ENCODE measurements around the gene STPG3. TPM values are rescaled to one million over a fixed set of nuclear protein-coding genes. Genes with fewer than 3 reads are reported as not detected.

The STPG3 gene
- total and polyA plus RNA-seq, 9 of the 15 experiments (the other 6 are each of a cell fraction or from before 2014, with no cell fraction given), result not detected

DNA sequence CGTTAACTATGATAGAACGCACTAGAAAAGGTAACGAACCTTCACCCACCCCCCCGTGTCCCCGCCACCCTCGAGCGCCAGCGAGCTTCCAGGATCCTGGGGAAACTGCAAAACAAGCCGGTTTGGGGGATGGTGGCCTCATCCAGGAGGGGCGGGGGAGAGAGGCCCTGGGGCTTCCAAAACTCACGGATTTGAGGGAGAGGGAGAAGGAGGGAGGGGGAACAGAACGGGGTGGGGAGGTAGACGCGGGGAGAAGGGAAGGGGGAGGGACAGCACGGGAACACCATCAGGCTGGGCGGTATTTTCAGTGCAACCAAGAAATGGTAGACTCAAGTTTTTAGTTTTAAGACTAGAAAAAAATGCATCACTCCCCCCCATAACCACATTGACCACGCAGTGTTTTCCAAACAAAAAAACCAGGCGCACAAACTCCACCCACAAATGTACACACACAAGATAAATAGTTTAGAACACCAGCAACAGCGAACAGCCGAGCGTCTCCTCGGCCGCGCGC is 49.5 kb downstream of the STPG3 start:
- Histone ChIP-seq H3K4me3 (peak overlapping the region; percentile 90), H3K9me1 (ENCODE audit: control insufficient read depth, insufficient read depth, low read length) (peaks cover 6% of the 10 kb centered on the region), H3K4me1 (replicated peaks in 1 of 2; ENCODE audit: control insufficient read depth in 2 of 2, insufficient read depth in 2 of 2, low read length in 2 of 2) (peaks cover 37 to 82% of the 10 kb centered on the region in 2 experiments), H3K4me2 (ENCODE audit: insufficient read depth, low read length) (peak overlapping the region; percentile 82), H3K9ac (ENCODE audit: insufficient read depth in 1 of 2, low read depth in 2 of 2, low read length in 2 of 2) (peak overlapping the region; percentile 81 to 98), H4K20me1 (replicated peaks; ENCODE audit: control insufficient read depth, insufficient read depth, low read length) (peaks cover 13% of the 10 kb centered on the region), H2AFZ (ENCODE audit: low read depth, low read length) (0 out of 2 replicates have a peak overlapping the region, but pooled peaks have one; percentile 33), H3K36me3 (ENCODE audit: control insufficient read depth, insufficient read depth, low read length) (peaks cover 8% of the 10 kb centered on the region; the same call in 1 of the 3 replicates), H3K27ac (ENCODE audit: extremely low read depth, low read depth, low read length) (peak overlapping the region; percentile 88), H3K27me3 (ENCODE audit: control insufficient read depth in 2 of 2, insufficient read depth in 2 of 2, low read length in 2 of 2) (no peaks in the 10 kb centered on the region), H3K9me3 (replicated peaks; ENCODE audit: control insufficient read depth, insufficient read depth, low read depth, low read length) (no peaks in the 10 kb centered on the region), H3K79me2 (ENCODE audit: control insufficient read depth, insufficient read depth, low read length) (peaks cover 28% of the 10 kb centered on the region)
- DNase-seq (ENCODE audit: extremely low read depth in 1 of 4, low spot score in 3 of 4) (peak; percentile 52 to 75 (median 56)), FAIRE-seq (peak; percentile 73), ATAC-seq (peak; percentile 23)
- BruUV-seq (replicated peaks), result no TSS peak
- ChIA-PET POLR2A (interaction anchor here (0.6 kb wide), 1 partner anchor 10 kb away, joined by 3 read pairs; no protein-coding TSS in a partner anchor), CTCF (ENCODE audit: low intra/inter-chr PET ratio) (no interaction called here)
- in situ Hi-C loops (cut with MboI), result no loop called here
- under 1% methylated on average over 19 of the region's 25 CpGs for WGBS (ENCODE audit: insufficient coverage, low coverage, missing lambda C conversion rate)
- intact Hi-C loops (cut with micrococcal nuclease), result loop anchor here (5.0 to 10.0 kb wide), 4 partner anchors 58 to 232 kb away; partner anchors contain the start of genes EXD3, NOXA1 and TUBB4B
- no peak for TF ChIP-seq C11orf30 (IDR thresholded peaks at IDR 0.05; ENCODE audit: low read depth)
- TF ChIP-seq RCOR1 (IDR thresholded peaks at IDR 0.05; ENCODE audit: borderline replicate concordance in 1 of 2, low read depth in 2 of 2, low read length in 2 of 2), result peak in 1 of 2 experiments; percentile 14; a peak in 1 of 4 replicates
- TF ChIP-seq GATAD2A (IDR thresholded peaks at IDR 0.05), result no peak
- no peak for TF ChIP-seq ZNF239 (CRISPR knock-in tag; IDR thresholded peaks at IDR 0.05)
- TF ChIP-seq, protein P1, sequence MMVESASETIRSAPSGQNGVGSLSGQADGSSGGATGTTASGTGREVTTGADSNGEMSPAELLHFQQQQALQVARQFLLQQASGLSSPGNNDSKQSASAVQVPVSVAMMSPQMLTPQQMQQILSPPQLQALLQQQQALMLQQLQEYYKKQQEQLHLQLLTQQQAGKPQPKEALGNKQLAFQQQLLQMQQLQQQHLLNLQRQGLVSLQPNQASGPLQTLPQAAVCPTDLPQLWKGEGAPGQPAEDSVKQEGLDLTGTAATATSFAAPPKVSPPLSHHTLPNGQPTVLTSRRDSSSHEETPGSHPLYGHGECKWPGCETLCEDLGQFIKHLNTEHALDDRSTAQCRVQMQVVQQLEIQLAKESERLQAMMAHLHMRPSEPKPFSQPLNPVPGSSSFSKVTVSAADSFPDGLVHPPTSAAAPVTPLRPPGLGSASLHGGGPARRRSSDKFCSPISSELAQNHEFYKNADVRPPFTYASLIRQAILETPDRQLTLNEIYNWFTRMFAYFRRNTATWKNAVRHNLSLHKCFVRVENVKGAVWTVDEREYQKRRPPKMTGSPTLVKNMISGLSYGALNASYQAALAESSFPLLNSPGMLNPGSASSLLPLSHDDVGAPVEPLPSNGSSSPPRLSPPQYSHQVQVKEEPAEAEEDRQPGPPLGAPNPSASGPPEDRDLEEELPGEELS (CRISPR knock-in tag; IDR thresholded peaks at IDR 0.05; ENCODE audit: borderline replicate concordance), result 0 out of 2 replicates have a peak, but pooled peaks have one; percentile 30
- TF ChIP-seq KDM4B (IDR thresholded peaks at IDR 0.05; ENCODE audit: borderline replicate concordance in 2 of 2, low read depth in 1 of 2), result no peak
- TF ChIP-seq ARID2 (IDR thresholded peaks at IDR 0.05), result no peak
- TF ChIP-seq ZNF717 (CRISPR knock-in tag; IDR thresholded peaks at IDR 0.05), result no peak
- TF ChIP-seq MXI1 (IDR thresholded peaks at IDR 0.05; ENCODE audit: low read depth, low read length), result no peak
- TF ChIP-seq KLF10 (CRISPR knock-in tag; IDR thresholded peaks at IDR 0.05), result no peak
- TF ChIP-seq ARID1B (IDR thresholded peaks at IDR 0.05), result no peak
- no peak for TF ChIP-seq HCFC1 (IDR thresholded peaks at IDR 0.05; ENCODE audit: low read depth, low read length)
- TF ChIP-seq ZEB2 (IDR thresholded peaks at IDR 0.05), result peak; percentile 34; the same call in 1 of the 2 replicates
- no peak for TF ChIP-seq U2AF1 (optimal IDR thresholded peaks at IDR 0.05; ENCODE audit: low read depth, low read length)
- TF ChIP-seq, protein P2, sequence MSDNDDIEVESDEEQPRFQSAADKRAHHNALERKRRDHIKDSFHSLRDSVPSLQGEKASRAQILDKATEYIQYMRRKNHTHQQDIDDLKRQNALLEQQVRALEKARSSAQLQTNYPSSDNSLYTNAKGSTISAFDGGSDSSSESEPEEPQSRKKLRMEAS (CRISPR knock-in tag; IDR thresholded peaks at IDR 0.05), result no peak
